LNCaP clone FGC (cell line): ENCODE data around the gene TOMM20.
"Not testable (repeated sequence)": the region's sequence is repeated elsewhere in the genome, so short reads cannot be mapped to it uniquely, and the experiment has no call there.

Experiments
- DNase-seq: peaks from one replicate; pipeline ENCODE4 v3.0.0-alpha.2; 2011; ENCODE audit warnings: low read depth
- H3K4me3 ChIP-seq: 2 replicates; pipeline ENCODE4 v1.5.1; 2011; ENCODE audit warnings: mild to moderate bottlenecking, low read depth, low read length, control low read depth
- CTCF ChIP-seq: IDR thresholded peaks from 2 replicates; pipeline ENCODE4 v1.5.1; 2012; ENCODE audit warnings: mild to moderate bottlenecking; ENCODE audit not compliant: control insufficient read depth, insufficient read depth; ENCODE audit errors: extremely low read depth

TOMM20 gene

DNA sequence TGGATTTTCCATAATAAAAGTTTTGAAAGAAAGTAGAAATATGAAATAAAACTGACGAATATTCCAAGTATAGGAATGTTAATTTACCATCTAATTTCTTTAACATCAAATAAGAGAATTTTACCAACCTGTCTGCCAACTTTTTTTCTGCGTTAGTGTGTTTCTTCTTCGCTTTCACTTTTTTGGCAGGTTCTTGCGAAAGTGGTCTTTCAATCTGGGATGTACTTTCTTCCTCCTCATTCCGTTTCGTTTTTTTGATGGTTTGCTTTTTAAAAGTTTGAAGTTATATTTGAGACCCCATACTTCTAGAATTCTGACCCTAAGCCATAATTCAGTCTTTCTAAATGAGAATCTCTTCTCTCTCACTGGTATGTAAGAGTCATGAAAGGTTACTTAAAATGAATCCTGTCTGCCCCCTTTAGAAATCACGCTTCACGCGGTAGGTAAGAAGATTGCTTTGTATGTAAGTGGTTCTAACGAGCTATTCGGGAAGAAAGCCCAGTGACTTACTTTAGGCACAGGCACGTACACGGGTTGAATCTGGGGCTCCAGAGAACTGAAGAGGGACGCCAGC is 31.8 kb upstream of the TOMM20 start:
- peak overlapping the region; percentile 91 for H3K4me3 ChIP-seq
- no peak for DNase-seq
- TF ChIP-seq CTCF, result no peak

DNA sequence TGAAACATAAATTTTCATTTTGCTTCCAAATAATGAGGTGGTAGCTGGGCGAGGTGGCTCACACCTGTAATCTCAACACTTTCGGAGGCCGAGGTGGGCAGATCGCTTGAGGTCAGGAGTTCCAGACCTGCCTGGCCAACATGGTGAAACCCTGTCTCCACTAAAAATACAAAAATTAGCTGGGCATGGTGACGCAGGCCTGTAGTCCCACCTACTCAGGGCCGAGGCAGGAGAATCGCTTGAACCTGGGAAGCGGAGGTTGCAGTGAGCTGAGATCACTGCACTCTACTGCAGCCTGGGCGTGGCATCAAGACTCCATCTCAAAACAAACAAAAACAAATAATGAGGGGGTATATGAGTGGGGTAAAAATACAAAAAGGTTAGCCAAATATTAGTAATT is 31.3 kb upstream of the TOMM20 start:
- peak overlapping the region; percentile 91 for H3K4me3 ChIP-seq
- DNase-seq, result not testable (repeated sequence)

- not testable (repeated sequence) for H3K4me3 ChIP-seq, DNase-seq
Observed at GRCh38 chr1:235159284-235159683, 30.6 kb upstream of the TOMM20 start.

- DNase-seq, result no peak
Observed at GRCh38 chr1:235158680-235159079, 30.0 kb upstream of the TOMM20 start.

GRCh38 chr1:235157150-235157549 is 28.5 kb upstream of the TOMM20 start:
- TF ChIP-seq CTCF, result no peak
- no peak overlapping the region for H3K4me3 ChIP-seq
- no peak for DNase-seq

More at GRCh38 chr1:235158680-235159079, 30.0 kb upstream of the TOMM20 start:
- no peak overlapping the region for H3K4me3 ChIP-seq
- no peak for TF ChIP-seq CTCF

GRCh38 chr1:235156740-235157139 is 28.1 kb upstream of the TOMM20 start:
- no peak for TF ChIP-seq CTCF
- H3K4me3 ChIP-seq, result no peak overlapping the region
- no peak for DNase-seq

DNA sequence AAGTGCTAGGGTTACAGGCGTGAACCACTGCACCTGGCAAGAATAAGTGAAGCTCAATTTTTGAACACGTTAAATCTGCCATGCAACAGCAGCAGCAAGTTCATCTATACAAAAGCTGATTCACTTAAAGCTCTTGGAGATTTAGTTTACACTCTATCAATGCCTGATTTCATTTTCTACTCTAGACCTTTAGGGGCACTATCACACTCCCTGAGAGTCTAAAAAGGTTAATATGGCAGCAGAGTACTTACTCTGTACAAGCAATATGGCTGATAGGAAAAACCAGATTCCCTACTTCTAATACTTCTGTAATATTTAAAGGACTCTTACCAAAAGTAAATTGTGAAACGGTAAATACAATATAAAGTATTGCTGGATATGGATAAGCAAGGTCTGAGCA is 27.6 kb upstream of the TOMM20 start:
- DNase-seq, result no peak
- no peak overlapping the region for H3K4me3 ChIP-seq
- no peak for TF ChIP-seq CTCF

- no peak overlapping the region for H3K4me3 ChIP-seq
- no peak for TF ChIP-seq CTCF
- no peak for DNase-seq
Observed at GRCh38 chr1:235152235-235152634, 23.6 kb upstream of the TOMM20 start.
